AG08395 (cell line): ENCODE measurements around the gene BLOC1S3.

ENCODE experiments used
- DNase-seq: peaks from one replicate; pipeline ENCODE4 v3.0.0; 2012; ENCODE audit warnings: mixed read lengths, low spot score

The BLOC1S3 gene

GRCh38 chr19:45161738-45162607 lies 16.6 kb upstream of the BLOC1S3 start:
- DNase-seq = peak; percentile 41

DNA sequence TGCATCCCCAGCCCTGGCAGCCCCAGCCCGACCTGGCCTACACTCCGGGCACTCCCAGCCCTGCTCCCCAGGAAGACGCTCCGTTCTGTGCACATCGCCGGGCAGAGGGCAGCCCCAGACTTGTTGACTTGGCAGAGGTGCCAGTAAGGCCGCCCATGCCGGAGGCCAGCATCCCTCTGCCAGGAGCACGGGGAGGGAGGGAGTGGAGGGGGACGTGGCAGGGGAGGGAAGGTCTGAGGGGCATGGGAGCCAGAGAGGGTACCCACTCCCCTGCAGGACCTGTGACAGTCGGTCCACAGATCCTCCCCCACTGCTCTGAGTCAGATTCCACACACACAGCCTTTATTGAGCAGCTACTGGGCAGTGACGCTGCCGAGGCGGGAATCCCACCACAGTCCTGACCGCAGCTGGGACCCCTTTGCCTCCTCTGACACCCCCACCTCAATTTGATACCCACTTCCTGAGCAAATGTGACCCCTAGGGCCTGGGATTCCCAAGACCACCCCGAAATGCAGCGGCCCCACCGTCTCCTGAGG lies 15.9 kb upstream of the BLOC1S3 start:
- DNase-seq = no peak

GRCh38 chr19:45163156-45163555 lies 15.4 kb upstream of the BLOC1S3 start:
- no peak for DNase-seq

- no peak for DNase-seq
Measured at GRCh38 chr19:45163751-45164460, 14.7 kb upstream of the BLOC1S3 start.

GRCh38 chr19:45164577-45165335 lies 13.8 kb upstream of the BLOC1S3 start:
- peak; percentile 56 for DNase-seq

GRCh38 chr19:45166723-45167252 lies 11.8 kb upstream of the BLOC1S3 start:
- DNase-seq = no peak

GRCh38 chr19:45168767-45169351 lies 9.7 kb upstream of the BLOC1S3 start:
- DNase-seq = no peak

DNA sequence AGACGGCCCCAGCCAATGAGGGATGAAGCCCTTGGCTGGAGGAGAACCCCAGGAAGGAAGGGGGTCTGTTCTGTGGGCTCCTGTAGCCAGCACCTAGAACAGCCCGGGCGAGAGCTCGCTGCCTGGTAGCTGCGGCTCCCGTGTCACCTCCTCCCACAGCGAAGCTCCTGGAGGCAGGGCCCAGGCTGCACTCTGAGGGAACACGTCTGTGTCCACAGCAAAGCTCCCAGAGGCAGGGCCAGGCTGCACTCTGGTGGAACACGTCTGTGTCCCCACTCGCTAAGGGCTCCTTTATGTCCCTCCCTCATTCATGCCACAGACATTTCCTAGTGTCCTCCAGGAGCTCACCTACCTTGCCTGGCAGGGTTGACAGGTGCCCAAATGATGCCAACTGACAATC lies 9.0 kb upstream of the BLOC1S3 start:
- DNase-seq = no peak

- DNase-seq = no peak
Measured at GRCh38 chr19:45170146-45171106, 8.2 kb upstream of the BLOC1S3 start.

DNA sequence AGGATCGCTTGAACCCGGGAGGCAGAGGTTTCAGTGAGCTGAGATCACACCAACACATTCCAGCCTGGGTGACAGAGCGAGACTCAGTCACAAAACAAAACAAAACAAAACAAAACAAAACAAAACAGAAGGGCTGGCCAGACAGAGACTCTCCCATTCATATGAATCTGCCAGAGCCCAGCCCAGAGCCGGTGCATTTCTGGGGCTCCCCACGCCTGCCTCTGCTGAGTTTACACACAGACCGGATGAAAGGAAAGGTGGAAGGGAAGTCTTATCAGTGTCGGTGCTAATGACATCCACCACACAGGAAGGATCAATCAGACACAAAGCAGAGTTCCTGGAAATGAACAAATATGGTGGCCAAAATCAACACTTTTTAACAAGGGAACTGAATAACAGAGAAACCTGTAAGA lies 7.4 kb upstream of the BLOC1S3 start:
- DNase-seq = no peak

GRCh38 chr19:45172173-45172572 lies 6.4 kb upstream of the BLOC1S3 start:
- no peak for DNase-seq

DNA sequence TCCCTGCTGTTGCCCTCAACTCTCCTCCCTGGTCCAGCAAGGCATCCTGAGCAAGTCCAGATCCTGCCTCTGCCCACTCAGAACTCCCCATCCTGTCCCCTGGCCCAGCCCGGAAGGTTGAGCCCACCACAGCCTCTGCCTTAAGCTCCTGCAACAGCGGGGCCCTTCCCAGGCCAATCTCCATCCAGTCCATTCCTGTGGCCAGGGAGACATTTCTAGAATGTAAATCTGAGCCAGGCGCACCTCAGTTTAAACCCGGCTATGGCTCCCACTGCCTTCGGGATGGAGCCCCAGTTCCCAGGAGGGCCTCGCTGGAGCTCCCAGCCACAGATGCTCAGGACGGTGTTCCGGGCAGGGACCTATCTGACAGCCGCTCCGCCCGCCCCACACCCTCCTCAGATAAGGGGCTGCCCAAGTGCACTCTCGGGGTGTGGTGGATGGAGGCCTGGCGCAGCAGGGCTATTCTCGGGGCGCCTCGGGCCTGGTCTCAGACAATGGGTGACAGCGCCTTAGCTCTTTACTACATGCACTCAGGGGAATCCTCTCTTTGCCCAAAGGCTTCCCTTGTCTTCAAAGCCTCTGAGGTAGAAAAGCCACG lies 5.9 kb upstream of the BLOC1S3 start:
- DNase-seq = no peak

DNA sequence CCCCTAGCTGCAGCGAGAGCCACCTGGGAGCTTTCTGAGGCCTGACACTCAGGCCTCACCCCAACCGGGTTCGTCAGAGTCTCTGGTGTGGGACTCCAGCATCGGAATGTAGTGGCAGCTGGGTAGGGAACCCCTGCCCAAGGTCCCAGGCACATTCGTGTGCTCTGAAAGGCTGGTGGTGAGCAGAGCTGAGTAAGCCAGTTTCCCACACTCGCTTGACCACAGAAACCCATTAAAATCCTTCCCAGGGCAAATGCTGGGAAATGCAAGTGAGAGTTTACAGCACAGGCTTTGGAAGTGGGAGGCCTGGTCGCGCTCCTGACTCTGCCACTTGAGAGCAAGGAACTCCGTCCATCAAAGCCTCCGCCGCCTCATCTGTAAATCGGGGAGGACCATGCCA lies 4.8 kb upstream of the BLOC1S3 start:
- DNase-seq = peak; percentile 17

- DNase-seq = no peak
Measured at GRCh38 chr19:45175515-45176345, 2.9 kb upstream of the BLOC1S3 start.

DNA sequence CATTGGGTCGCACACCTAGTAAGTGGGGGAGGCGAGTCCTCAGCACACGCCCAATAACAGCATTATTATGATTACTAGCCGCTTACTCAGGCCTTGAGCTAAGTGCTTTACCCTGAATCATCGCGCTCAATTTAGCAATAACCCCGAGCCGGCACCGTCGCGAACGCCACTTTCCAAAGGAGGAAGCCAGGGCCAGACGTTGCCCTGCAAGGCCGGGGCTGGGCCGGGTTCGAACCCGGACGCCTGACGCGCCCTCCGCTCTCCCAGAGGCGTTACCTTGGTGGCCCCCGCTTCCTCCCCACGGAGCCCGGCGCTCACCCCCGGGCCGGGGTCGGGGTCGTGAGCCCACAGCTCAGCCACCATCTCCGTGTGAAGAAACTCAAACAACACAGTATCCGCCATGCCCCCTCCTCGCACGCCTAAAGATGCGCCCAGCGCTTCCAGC lies 745 bp upstream of the BLOC1S3 start, which contains the start of gene TRAPPC6A:
Gene TRAPPC6A (minus strand): TSS at position 421 of the 445 bp plus-strand sequence. CDS start 19 bp downstream, at position 402.
- peak; percentile 60 for DNase-seq

DNA sequence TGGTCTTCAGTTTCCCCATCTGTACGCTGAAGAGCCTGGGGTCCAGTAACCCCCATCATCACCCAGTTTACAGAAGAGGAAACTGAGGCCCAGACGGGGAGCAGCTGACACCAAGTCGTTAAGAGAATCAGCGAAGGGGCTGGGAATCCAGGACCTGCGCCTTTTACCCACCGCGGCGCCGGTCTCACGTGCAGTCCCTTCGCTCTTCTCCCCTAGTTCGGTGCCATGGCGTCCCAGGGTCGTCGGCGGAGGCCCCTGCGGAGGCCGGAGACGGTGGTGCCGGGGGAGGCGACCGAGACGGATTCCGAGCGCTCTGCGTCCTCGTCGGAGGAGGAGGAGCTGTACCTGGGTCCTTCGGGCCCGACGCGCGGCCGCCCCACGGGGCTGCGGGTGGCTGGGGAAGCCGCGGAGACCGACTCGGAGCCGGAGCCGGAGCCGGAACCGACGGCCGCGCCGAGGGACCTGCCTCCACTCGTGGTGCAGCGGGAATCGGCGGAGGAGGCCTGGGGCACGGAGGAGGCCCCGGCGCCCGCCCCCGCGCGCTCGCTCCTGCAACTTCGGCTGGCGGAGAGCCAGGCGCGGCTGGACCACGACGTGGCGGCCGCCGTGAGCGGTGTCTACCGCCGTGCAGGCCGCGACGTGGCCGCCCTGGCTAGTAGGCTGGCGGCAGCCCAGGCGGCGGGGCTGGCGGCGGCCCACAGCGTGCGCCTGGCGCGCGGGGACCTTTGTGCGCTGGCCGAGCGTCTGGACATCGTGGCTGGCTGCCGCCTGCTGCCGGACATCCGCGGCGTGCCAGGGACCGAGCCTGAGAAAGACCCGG lies 698 bp downstream of the BLOC1S3 start:
- DNase-seq = no peak

- no peak for DNase-seq
Measured at GRCh38 chr19:45179892-45180370, 1.3 kb downstream of the BLOC1S3 start.

DNA sequence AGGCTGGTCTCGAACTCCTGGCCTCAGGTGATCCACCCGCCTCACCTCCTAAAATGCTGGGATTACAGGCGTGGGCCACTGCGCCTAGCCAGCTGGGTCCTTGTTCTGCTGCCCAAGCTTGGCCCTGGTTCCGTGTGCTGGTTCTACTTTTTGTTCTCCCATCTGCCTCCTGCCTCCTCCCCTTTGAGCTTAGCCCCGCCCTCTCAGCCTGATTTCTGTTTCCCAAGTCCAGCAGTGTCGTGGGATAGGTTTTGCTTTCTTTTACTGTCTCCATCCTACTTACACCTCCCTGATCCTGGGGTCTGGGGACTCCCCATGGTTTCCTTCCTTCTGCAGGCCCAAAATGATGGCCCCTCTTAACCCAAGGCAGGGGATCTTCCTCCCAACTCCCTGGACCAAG lies 2.4 kb downstream of the BLOC1S3 start:
- no peak for DNase-seq
